ENCODE data around the gene C1RL.

C1RL gene, protein sequence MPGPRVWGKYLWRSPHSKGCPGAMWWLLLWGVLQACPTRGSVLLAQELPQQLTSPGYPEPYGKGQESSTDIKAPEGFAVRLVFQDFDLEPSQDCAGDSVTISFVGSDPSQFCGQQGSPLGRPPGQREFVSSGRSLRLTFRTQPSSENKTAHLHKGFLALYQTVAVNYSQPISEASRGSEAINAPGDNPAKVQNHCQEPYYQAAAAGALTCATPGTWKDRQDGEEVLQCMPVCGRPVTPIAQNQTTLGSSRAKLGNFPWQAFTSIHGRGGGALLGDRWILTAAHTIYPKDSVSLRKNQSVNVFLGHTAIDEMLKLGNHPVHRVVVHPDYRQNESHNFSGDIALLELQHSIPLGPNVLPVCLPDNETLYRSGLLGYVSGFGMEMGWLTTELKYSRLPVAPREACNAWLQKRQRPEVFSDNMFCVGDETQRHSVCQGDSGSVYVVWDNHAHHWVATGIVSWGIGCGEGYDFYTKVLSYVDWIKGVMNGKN

GRCh38 chr12:7108796-7109571 lies at the start of gene C1RL:
TSS of gene C1RL (minus strand) at chr12:7109214. CDS start at chr12:7109180, 34 bp downstream.
- FAIRE-seq = no peak

DNA sequence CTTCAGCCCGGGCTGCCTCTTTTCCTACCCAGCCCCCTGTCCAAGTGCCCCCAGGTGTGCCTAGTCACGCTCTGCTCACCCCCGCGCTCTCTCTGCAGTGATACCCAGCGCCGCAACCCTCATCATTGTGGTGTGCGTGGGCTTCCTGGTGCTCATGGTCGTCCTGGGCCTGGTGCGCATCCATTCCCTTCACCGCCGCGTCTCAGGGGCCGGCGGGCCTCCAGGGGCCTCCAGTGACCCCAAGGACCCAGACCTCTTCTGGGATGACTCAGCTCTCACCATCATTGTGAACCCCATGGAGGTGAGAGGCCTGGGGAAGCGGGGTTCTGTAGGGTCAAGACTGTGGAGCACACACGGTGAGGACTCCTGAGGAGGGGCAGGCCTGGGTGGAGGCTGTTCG lies 48.4 kb upstream of the C1RL start:
- no peak for FAIRE-seq

DNA sequence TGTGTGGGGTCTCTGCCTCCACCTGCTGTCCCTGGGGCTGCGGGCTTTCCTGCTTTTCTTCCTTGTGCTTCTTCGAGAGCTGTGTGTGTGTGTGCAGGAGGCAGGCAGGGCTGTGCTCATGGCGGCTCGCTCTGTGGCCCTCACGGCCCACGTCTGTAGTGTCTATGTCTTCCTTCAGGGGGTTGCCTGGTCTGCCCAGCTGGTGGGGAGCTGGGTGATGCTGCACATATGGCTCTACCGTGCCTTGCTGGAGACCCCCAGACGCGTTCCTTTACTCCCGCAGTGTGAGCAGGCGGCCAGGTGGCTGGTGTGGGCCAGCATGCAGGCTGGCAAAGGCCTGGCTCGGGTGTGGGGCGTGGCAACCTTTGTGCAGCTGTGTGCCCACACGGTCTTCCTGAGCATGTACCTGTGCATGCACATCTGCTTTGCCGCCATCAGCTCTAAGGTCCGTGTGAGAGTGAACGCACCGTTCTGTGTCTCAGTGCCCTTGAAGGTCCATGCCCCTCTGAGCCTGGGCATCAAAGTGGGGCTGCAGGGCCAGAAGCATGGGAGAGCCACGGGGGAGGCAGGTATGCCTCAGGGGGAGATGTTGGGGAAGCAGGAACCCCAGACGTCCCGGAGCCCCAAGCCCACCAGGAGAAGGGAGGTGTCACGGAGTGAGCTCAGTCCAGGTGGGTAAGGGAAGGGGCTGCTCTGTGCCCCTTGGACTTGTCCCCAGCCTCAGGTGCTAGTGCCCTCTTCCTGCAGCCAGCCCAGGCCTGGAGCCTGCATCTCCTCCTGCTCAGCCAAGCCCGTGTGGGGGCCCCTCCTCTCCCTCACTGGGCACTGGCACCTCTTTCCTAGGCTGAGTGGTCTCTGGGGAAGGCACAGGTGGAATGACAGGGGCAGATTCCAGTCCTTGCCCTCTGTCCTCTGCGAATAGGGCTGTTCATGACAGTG lies 47.5 kb upstream of the C1RL start:
- FAIRE-seq = no peak

DNA sequence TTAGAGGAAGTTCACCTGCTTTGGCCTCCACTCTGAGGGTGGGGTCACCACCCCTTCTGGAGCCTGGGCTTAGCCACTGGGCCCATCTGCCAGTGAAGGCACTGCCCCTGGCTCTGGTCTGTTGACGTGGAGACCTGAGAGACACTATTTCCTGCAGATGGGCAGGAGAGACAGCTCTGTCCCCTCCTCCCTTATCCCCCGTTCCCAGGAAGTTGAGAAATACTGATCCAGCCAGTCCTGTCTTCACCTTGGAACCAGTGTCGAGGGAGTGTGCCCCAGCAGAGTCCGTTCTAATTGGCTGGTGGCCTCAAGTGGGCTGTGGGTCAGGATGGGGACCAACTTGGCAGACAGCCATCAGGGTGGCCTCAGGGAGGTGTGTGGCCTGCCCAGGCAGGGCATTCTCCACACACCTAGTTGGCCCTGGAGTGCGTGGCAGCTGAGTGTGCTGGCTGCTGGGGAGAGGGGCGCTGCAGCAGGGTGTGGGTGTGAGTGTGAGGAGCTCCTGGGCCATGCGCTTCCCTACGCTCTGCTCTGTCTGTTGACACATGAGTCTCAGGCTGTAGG lies 46.5 kb upstream of the C1RL start:
- no peak for FAIRE-seq

GRCh38 chr12:7154901-7155470 lies 46.0 kb upstream of the C1RL start:
- no peak for FAIRE-seq

DNA sequence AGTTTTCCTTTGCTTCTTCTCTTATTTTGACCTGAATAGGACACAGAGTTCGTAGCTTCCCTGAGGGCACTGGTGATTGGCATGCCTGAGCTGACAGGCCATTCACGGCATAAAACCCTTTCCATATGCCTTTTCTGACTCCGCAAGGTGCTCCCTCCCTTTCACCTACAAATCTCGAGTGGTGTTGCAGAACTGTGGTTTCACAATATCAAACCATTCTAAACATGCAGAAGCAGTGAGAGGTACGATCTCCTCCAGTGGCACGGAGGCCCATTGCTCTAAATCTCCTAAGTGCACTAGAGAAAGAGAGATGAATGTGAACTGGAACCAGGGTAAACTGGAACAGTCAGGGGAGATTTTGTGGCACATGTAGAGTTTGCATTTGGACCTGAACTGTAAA lies 45.0 kb upstream of the C1RL start:
- FAIRE-seq = no peak

DNA sequence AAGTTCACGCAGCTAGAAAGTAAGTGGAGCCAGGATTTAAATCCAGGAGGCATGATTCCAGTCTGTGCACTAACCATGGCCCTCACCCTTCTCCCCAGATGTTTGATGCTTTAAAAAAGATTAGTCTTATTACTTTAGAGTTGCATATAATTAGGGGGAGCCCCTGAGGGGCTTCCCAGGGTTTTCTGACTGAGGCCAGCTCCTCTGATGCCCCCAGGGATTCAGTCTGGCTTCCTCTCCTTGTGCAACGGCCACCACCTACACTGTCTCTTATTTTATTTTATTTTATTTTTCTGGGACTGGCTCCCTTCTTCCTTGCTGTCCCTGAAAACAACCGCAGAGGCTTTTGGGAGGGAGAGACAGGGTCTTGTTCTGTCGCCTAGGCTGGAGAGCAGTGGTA lies 43.8 kb upstream of the C1RL start:
- no peak for FAIRE-seq

DNA sequence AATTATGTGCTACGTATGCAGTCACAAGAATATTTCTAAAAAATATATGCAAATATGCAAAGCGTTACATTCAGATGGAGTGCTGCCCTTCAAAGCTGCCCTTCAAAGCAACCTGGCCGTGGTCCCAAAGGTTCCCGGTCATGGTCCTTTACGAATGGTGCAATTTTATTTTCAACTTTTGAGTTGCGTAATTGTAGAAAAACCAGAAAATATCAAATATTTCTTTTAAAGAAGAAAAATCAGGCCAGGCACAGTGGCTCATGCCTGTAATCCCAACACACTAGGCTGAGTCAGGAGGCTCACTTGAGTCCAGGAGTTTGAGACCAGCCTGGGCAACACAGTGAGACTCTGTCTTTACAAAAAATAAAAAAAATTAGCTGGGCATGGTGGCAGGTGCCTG lies 42.5 kb upstream of the C1RL start:
- no peak for FAIRE-seq

DNA sequence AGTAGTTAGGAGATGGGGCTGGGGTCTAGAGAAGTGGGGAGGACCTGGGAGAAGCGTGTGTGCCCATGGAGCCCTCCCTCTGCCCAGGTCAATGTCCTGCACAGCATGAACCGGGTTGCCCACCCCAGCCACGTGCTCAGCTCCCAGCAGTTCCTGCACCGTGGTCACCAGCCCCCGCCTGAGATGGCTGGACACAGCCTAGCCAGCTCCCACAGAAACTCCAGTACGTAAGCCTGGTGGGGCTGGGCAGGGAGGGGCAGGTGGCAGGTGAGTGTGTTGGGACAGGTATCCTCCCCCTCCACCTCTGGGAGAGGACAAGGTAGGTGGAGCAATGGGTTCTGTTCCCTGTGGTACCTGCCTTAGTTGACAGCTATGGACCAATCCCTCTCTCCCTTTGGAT lies 41.8 kb upstream of the C1RL start:
- no peak for FAIRE-seq

GRCh38 chr12:7150356-7150755 lies 41.3 kb upstream of the C1RL start:
- FAIRE-seq = no peak

DNA sequence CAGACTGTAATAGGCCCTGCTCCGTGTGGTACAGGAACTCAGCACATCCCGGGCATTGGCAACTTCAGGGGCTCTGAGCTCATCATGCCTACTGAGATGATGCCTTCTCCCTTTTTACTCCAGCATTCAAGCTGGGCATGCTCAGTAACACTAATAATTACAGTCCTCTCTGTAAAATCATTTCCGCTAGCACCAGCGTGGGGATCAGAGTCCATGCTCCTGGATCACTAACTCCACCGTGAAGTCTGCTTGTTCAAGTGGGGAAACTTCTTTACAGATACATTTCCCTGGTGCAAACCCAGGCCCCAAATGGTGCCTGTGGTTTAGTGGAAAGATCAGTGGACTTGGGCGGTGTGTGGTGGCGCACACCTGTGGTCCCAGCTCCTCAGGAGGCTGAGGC lies 37.9 kb upstream of the C1RL start:
- FAIRE-seq = no peak

DNA sequence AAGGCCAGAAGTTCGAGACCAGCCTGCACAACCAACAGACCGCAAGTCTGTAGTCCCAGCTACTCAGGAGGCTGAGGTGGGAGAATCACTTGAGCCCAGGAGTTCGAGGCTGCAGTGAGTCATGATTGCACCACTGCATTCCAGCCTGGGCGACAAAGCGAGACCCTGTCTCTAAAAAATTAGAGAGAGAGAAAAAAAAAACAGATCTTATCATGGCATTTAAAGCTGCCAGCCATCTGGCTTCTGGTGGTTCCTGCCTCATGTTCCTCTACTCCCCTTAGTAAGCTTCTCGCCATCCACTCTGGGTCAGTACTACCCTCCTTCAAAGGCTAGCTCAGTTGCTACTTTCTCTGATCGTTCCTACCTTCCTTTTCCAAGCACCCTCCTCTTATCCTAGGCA lies 37.2 kb upstream of the C1RL start:
- no peak for FAIRE-seq

DNA sequence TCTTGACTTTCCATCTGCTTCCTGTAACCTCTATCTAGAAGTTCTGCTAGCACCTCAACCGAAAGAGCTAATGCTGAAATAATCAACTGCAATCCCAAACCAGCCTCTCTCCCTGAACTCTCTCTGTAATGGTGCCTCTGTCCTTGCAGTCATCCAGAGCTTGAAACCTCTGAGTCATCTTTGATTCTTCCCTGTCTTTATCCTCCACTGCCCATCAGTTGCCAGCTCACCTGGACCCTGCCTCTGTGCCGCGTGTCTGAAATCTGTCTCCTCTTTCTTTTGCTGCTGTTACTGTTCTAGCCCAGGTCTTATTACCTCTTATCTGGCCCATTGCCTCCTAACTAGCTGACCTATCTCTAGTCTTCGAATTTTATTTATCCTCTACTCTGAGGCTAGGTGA lies 36.7 kb upstream of the C1RL start:
- no peak for FAIRE-seq

DNA sequence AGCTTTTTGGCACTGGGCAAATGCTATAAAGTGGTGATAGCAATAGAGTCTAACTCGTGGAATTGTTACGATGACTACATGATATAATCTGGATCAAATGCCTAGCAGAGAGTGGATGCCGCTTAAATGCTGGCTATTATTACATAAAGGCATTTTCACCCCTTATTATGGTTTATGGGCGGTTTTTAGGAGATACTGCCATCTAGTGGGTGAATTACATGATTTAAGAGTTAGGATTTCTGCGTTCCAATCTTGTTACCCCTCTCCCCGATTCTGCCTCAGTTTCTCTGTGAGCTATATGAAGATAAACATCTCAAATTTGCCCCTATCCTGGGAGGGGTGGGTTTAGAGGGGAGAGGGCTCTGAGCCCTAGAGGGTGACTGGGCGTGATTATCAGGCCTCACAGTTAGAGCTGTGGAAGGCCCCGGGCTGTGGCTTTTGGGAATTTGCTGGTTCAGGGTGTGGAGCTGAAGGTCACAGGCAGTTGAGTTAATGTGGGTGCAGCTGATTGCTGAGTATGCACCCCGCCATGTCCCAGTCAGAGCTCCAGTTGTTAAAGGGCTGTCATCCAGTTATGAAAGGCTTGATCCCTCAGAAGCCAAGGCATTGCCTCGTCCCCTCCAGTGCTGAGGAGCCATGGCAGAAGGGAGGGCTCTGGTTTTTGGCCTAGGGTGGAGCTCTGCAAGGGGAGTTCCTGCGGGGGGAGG lies 35.6 kb upstream of the C1RL start:
- no peak for FAIRE-seq

DNA sequence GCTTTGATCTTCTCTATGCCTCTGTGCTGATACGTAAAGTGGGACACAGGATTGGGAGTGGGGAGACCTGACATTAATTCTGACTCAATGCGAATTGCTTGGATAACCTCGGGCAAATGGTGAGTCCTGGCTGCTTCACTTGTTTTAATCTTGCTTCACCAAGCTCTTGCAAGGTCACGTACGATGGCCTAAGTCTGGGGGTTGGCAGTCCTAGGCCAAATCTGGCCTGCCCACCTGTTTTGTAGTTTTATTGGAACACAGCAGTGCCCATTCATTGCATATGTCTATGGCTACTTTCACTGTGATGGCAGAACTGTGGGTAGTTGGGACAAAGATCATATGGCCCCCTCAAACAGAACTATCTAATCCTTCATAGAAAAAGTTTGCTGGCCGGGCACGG lies 34.5 kb upstream of the C1RL start:
- FAIRE-seq = no peak

- no peak for FAIRE-seq
Observed at GRCh38 chr12:7142809-7143465, 33.9 kb upstream of the C1RL start.

- FAIRE-seq = no peak
Observed at GRCh38 chr12:7142056-7142644, 33.1 kb upstream of the C1RL start.

DNA sequence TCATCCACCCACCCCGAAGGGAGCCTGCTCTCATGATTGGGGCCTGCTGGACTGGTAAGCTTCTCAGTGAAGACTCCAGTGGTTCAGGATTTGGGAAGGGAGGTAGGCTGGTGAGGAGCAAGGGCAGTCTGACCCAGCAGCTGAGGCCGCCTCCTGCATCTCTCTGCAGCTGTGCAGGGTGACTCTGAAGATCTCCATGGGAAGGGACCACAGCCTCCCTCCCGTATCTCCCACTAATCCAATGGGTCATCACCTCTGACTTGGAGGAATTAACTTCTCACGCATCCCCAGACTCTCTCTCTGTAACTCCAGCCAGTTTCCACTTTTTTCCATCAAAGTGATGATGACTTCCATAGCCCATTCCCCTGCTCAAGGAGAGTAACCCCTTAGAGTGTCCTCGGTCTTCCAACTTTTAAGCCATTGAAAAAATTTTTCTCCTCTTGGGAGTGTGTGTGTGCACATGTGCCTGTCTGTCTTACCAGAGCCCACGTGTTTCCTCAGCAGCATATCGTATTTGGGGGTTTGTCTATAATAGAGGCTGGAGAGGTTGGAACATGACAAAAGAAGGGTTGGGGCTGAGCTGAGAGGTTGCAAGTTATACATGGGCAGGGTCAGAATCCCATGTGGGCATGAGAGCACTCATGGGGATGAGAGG lies 32.5 kb upstream of the C1RL start:
- no peak for FAIRE-seq

- no peak for FAIRE-seq
Observed at GRCh38 chr12:7139200-7139599, 30.2 kb upstream of the C1RL start.

DNA sequence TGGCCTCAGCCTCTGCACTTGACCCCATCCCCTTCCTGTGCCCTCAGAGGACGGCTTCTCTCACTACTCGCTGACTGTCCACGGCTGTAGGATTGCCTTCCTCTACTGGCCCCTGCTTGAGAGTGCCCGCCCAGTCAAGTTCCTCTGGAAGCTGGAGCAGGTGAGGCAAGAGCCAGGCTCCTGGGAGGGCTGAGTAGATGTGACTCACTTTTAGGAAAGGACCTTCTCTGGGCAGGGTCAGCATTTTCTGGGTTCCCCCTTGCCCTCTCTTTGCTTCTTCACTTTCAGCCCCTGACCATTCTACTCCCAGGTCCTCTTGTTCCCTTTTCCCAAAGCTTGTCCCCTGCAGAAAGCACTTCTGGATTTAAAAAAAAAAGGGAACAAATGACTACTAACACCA lies 28.9 kb upstream of the C1RL start:
- no peak for FAIRE-seq

Data from islet of Langerhans (tissue), 1 donor.